GM18909 (cell line): Measurements from ENCODE around the gene WASF3.
A peak's percentile ranks its signal among the peaks of the same experiment; 100 is the strongest.

Experiments used
- ATAC-seq: cut with Tn5 transposase; IDR thresholded peaks from one replicate; pipeline ENCODE4 v1.9.1; 2021; ENCODE audit warnings: mild to moderate bottlenecking; ENCODE audit not compliant: unreplicated experiment, poor library complexity

The WASF3 gene

DNA sequence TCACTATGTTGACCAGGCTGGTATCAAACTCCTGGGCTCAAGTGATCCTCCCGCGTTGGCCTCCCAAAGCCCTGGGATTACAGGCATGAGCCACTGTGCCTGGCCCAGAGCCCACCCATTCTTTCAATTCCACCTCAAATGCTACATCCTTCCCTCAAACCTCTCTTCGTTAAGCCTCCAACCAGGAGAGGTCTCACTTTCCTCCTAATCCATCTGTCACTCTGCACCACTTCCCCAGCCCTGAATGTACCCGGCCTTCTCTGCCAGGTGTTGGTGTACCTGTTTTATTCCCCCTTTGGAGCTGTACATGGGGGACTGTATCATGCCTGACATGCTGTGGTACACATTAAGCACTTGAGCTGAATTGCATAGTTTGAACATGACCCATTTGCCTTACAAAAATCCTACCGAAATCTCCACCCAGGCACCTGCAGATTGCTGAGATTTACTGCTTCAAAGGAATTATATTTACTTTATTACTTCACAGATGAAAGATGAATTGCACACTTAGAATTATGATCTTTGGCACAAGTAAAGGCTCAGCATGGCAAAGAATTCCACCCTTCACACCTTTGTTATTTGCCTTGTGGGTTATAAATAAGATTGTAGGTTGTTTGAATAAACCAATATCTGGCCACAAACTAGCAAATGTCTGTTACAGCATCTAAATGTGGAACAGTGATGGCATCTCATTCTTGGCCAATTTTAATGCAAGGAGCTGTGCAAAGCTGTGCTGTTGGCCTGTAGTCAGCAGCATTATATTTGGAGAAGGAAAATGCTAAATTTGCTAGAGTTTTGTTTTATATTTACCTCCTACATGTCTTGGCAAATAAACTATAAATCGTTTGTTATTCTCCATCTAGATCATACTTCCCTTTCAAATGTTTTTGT is 15.6 kb upstream of the WASF3 start:
- ATAC-seq = no peak

DNA sequence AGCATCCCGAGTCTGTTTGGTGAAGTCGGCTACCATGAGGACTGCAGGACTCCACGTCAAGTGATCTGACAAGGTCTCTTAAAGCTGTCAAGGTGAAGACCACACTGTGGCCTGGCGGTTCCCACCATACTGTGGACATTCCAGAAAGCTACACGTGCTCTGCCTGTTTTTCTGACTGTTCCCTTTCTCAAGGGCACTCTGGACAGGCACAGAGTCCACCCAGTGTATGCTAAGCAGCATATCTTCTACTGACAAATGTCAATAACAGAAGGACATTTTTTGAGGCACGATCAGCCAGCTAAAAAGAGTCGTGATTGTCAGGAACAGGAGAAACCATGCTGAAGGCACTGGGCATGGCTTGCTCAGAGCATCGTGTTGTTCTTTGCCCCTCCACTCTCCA is 12.8 kb upstream of the WASF3 start:
- ATAC-seq = no peak

DNA sequence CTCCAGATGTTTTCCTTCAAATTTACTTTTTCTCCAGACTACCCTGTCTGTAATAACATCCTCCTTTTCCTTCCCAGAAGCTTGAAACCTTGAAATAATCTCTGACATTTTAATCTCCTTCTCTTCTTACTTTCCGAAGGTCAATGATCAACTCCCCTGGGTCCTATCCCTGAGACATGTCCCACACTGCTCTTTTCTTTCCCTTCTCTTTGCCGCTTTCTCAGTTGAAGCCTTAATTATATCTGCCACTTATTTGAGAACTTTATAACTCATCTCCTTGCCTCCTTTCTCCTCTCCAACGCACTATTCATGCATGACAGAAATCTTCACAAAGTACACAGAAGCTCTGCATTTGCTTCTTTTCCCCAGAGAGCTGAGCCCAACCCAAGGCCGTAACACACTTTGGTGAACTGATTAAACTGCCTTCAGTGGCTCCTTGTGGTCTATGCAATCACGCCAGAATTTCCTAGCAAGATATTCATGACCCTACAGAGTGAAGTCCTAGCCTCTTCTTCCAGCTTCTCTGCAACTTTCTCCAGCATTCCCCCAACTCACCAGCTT is 9.2 kb upstream of the WASF3 start:
- ATAC-seq = no peak

DNA sequence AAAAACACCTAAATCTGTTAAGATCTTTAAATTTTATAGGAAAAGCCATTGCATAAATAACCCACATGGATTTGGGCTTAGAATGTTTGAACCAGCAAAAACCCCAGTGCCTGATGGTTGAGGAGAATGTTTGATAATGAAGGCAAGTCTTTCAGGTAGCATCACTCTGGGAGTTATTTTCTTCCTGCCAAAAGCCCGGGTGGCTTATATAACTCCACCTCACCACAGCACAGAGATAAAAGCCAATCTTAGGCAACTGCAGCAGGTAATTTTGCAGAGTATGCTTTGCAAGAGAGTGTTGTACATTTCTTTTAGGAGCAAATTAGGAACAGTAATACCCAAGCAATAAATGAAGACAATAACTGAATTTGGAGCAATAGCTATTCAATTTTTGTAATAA is 7.8 kb upstream of the WASF3 start:
- ATAC-seq = no peak

DNA sequence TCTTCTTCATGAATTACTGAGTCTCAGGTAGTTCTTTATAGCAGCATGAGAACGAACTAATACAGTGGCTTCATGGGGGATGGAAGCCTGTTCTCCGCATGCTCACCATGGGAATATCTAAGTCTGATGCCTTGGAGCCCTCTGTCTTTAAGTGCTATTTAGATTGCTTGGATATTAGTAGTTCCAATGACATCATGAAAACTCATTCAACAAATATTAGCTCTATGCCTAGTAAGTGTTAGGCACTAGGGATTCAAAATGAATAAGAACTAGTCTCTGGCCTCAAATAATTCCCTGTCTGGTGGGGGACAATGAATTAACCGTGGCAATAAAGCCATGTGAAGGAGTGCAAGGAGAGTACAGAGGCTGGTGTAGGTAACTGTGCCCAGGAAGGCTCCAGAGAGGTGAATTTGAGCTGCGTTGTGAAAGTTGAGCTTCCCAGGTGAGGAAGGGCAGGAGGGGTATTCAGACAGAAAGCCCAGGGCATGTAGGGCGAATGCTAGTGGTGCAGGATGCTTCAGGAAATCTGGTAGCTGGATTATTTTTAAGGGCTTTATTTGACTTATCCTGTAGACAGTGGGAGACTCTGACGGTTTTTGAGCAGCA is 6.1 kb upstream of the WASF3 start:
- ATAC-seq = no peak

DNA sequence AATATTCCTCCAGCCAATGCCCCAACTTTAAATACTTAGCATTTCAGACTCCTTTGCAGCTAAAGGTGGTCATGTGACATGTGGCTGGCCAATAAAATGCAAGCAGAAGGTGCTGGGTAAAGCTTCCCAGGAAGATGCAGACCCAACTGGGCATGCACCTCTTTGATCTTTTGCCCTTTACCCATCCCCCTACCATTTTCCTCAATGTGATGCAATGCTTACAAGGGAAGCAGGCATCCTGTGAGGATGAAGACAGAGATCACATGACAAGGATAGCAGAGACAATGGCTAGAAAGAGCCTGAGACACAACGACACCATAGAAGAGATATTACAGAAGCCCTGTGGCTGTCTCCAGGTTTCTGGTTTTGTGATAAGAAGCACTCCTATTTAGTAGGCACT is 2.1 kb upstream of the WASF3 start:
- ATAC-seq = no peak

DNA sequence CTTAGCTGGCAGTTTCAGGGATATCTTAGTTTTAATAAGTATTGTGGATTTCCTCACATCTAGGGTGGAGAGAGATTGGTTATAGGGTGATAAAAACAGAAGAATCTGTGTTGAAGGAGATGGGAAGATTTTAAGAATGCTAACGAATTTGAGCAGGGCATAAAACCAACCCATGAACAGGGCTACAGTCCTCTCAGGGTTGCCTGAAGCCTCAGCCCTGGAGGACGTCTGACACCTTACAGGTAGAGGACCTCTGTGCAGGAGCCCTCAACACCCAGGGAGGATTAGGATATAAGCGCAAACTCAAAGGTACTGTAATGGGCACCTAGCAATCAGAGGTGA is 461 bp upstream of the WASF3 start:
- no peak for ATAC-seq

DNA sequence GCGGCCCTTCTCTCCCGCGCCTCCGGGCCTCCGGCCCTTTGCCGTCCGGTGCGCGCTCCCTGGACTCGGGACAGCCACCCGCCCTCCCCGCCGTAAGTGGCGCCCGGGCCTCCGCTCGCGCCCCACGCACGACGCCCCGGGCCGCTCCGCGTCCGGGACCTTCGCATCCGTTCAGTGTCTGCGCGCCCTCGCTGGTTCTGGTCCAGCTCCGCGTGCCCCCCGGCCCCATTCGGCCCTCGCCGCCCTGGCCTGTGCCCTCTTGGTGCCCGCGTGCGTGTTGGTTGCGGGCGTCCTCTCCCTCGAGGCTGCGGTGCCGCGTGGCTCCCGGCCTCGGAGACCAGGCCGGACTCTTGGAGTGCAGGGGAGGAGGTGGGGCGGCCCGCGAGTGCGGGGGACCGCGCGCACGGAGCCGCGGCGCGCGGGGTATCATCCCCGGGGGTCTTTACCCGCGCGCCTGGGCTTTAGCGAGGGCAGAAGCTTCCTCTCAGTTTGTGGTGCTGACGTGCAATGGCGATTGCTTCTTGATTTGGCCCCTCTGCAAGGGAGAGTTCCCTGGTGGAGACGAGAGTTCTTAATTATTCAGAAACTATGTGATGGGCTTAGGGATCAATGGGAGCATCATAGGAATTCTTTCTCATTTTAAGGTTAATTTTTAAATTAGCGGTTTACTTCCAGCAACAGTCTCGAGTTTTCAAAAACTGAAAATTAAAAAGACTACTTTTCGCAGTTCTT is 757 bp downstream of the WASF3 start:
- ATAC-seq = peak; percentile 12

DNA sequence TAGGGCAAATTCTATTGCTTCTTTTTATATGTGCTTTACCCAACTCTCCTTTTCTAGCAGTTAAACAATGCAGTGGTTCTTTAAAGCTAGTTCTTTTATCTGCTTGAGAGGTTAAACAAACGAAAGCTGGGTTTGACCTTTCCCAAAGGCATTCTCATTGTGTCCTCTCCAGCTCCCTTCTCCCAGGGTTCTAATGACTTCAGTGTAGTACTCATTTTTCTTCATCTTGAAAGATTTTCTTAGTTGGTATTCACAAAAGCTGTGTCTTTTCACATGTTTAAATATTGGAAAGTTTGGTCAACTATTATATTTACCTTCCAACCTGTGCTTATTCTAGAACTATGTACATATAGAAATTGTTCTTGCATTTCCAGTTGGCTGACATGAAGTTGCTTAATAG is 1.5 kb downstream of the WASF3 start:
- no peak for ATAC-seq

DNA sequence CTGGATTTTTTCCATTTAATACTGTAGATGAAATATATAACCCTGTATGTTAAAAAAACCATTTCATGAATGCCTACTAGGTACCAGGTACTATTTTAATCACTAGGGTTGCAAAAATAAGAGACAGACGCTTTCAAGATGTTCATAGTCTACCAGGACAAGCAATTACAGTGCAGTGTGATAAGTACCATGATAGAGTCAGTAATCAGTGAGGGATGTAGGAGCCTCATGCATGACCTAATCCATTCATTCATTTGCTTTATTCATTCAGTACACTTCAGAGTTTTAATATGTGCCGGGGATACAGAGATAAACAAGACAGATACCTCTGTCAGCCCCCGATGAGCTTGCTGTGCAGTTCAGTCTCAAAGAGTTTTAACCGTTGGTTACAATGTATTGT is 3.0 kb downstream of the WASF3 start:
- ATAC-seq = no peak

DNA sequence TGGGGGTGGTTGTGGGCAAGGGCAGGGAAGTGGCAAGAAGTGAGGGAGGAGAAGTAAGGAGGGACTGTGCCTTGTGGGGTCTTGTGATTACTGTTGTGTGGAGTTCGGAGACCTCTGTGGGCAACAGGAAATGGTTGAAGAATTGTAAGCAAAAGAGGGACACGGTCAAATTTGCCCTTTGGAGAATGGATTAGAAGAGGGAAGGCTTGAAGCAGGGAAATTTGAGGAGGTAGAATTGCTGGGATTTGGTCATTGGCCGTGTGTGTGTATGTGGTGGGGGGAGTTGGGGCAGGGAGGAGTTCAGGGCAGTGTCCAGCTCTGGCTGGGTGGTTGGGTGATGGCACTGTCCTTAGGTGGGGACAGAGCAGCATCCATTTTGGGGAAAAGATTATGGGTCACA is 3.6 kb downstream of the WASF3 start:
- ATAC-seq = no peak

DNA sequence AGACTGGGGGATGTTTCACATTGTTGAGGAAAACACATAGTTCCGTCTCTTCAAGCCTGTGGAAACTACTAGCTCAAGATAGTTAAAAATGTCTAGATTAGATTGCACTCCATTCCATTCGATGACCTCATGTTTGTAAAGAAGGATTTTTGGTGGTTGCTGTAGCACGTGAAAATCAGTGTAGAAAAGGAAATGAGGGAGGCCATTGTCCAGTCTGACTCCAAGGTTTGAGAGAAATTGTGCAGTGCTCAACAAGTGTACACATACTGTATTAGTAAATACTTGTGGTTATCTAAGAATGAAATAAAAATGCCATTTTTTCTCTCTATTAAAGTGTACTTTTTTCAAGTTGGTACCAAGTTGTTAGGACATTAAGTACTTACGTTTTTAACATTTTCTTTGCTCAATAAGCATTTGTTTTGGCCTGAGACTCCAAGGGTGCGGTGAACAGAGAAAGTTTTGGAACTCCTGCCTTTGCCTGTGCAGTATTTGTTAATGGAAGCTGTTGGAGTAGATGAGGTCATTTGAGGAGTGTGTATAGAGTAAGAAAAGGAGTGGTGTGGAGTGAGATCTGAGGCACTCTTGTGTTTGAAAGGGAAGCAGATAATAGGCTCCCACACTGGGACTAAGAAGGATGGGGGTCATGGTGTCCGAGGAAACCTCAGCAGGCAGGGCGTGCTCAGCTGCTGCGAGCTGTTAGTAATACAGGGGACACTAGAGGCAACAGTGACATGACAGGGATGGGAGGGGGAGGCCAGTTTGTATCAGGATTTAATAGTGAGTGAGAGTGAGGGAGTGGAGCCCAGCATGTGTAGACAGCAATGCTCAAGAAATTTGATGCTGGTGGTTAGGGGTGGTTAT is 4.4 kb downstream of the WASF3 start:
- no peak for ATAC-seq

DNA sequence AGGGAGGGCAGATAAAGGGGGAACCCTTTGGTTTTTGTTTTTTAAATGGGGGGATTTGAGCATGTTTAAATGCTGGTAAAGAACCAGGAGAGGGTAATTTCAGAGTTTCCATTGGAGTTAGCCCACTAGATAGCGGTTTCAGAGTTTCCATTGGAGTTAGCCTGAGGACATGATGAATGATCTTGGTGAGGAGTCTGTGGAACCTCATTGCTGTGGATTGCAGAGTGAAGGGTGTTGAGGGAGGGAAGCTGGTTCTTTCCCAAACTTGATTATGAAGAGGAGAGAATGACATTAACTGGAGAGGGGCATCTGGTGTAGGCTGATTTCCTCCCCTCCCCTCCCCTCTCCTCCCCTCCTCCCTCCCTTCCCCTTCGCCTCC is 5.0 kb downstream of the WASF3 start:
- no peak for ATAC-seq

DNA sequence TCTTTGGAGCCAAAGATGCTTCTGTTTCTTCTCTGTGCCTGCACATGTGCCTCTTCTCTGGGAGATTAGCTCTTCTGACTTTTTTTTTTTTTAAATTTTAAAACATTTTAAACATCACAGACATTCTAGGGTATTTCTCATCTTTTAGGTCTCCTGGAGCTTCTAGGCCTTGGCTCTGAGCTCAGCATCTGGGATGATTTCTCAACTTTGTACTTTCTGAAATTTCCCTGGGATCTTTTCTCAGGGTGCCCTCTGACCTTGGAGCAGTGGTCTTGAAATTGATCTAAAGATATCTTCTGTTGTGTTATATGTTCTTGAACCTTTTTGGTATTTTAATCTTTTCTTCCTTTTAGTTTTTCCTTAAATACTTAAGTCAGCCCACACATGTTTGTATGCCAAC is 6.2 kb downstream of the WASF3 start:
- no peak for ATAC-seq

DNA sequence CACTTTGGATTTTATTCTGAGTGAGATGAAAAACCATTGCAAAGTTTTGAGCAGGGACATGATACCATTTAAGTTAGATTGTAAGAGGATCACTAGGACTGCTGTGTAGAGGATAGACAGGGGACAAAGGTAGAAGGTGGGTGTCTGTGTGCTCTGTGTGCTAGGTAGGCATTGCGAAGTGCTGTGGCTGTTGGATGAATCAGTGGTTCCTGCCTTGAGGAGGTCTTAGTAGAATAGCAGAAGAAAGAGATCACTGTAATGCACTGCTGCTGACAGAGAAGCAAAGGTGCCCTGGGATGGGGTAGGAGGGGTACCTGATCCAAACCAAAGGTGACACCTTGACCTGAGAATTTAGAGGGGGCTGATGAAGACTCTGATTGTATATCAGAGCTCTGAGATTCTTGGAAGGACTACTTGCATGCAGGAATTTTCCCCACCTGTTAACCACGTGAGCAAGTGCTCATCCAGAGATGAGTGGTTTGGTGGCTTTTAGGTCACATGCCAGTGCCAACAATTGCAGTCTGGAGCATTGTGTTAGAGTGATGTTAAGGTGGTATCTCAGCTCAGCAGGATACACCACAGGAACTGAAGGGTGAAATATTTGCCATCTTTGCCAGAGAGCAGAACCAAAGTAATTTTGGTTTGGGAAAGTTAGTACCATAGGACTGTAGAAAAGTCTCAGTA is 10.8 kb downstream of the WASF3 start:
- ATAC-seq = no peak

DNA sequence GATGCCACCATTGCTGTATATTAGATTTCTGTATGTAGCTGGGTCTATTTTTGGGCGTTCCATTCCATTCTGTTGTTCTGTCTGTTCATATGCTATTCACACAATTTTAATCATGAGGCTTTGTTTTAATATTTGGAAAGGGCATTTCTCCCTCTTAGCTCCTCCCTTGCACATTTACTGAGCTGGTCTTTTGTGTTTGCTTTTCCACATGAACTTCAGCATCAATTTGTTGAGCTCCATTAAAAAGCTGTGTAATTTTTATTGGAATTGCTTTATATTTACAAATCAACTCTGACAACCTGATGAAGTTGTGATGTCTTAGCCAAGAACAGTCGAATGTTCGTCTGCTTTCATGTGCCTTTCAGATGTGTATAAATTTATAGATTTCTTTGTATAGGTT is 14.0 kb downstream of the WASF3 start:
- no peak for ATAC-seq

DNA sequence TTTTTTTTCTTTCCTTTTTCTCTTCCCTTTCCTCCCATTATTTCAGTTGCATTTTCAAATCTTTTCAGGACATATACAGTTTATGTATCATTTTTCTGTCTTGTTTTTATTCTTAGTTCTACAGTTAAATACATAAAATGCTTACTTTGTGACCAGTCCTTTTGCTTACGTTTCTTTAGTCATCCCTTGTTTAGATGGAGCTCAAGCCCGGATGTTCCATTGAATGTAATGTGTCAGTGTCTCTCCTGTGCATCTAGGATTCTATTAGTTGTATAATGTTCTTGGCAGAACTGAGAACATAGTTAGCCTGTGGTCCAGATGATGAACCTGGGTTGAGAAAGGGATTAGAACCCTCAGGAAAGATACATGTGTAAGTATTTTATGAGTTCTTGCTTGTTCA is 17.8 kb downstream of the WASF3 start:
- ATAC-seq = no peak

DNA sequence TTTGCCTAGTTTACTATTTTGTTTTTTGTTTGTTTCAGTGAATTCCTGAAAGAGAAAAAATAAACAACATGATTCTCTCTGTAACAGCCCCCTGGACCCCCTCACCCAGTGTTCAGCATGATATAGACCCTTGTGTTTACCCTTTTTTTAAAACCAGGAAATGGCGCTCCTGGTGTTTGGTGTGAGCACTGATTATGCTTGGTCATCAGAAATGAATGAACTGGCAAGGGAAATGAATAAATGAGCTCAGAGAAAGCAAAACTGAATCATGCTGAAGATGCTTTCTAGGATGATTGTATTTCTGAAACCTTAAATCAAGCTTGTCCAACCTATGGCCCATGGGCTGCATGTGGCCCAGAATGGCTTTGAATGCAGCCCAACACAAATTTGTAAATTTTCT is 22.1 kb downstream of the WASF3 start:
- ATAC-seq = no peak

DNA sequence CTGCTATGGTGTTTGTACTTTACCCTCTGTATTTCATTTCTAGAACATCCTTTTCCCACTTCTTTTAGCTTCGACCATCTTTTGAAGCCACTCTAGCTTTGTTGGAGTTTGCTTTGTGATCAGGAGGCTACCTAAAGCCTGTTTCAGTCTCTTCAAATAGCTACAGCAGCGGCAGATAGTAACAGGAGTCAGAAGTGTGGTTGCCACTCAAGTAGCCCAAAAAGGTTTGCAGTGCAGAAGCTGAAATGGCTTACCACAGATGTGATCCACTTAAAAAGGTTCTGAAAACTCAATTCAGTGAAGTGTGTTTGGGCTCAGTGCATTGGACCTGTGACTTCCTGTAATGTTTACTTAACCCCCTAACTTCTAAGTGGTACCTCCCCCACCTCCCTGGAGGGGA is 26.2 kb downstream of the WASF3 start:
- no peak for ATAC-seq

DNA sequence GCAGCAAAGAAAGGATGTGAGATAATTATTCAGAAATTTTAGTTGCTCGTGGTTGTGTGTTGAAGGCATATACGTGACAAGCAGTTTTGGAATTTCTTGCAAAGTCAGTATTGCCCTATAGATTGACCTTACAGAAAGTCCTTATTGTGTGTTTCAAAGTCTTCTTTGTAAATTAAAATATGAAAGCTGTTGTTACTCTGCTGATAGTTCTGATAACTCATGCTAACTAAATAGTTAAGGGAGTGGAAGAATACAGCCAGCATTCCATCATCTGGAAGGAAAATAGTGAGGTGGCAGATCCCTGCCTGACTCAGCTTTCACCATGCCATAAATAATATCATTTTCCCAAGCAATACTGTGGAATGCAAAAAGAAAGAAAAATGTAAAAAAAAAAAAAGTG is 27.2 kb downstream of the WASF3 start:
- ATAC-seq = no peak
